ENCODE measurements around the gene CUX1.

CUX1 gene

GRCh38 chr7:102061981-102062390 lies 244.6 kb downstream of the CUX1 start:
- DNase-seq (ENCODE audit: low read depth): no peak
- TF ChIP-seq CTCF (conservative IDR thresholded peaks at IDR 0.05; ENCODE audit: control insufficient read depth, insufficient read depth, low read depth, low read length): no peak
- H3K4me3 ChIP-seq (ENCODE audit: control insufficient read depth, low read depth, low read length): no peak overlapping the region

- peak; percentile 33 for DNase-seq (ENCODE audit: low read depth)
- no peak overlapping the region for H3K4me3 ChIP-seq (ENCODE audit: control insufficient read depth, low read depth, low read length)
- TF ChIP-seq CTCF (conservative IDR thresholded peaks at IDR 0.05; ENCODE audit: control insufficient read depth, insufficient read depth, low read depth, low read length): no peak
Measured at GRCh38 chr7:102063690-102064180, 246.3 kb downstream of the CUX1 start.

GRCh38 chr7:102064361-102065025 lies 247.1 kb downstream of the CUX1 start:
- DNase-seq (ENCODE audit: low read depth): no peak
- H3K4me3 ChIP-seq (ENCODE audit: control insufficient read depth, low read depth, low read length): no peak overlapping the region
- no peak for TF ChIP-seq CTCF (conservative IDR thresholded peaks at IDR 0.05; ENCODE audit: control insufficient read depth, insufficient read depth, low read depth, low read length)

- no peak overlapping the region for H3K4me3 ChIP-seq (ENCODE audit: control insufficient read depth, low read depth, low read length)
- no peak for TF ChIP-seq CTCF (conservative IDR thresholded peaks at IDR 0.05; ENCODE audit: control insufficient read depth, insufficient read depth, low read depth, low read length)
- no peak for DNase-seq (ENCODE audit: low read depth)
Measured at GRCh38 chr7:102065226-102065625, 247.8 kb downstream of the CUX1 start.

- TF ChIP-seq CTCF (conservative IDR thresholded peaks at IDR 0.05; ENCODE audit: control insufficient read depth, insufficient read depth, low read depth, low read length): no peak
- H3K4me3 ChIP-seq (ENCODE audit: control insufficient read depth, low read depth, low read length): no peak overlapping the region
- DNase-seq (ENCODE audit: low read depth): no peak
Measured at GRCh38 chr7:102066476-102066875, 249.1 kb downstream of the CUX1 start.

- no peak for DNase-seq (ENCODE audit: low read depth)
- no peak overlapping the region for H3K4me3 ChIP-seq (ENCODE audit: control insufficient read depth, low read depth, low read length)
- TF ChIP-seq CTCF (conservative IDR thresholded peaks at IDR 0.05; ENCODE audit: control insufficient read depth, insufficient read depth, low read depth, low read length): no peak
Measured at GRCh38 chr7:102068846-102069245, 251.4 kb downstream of the CUX1 start.

Measured in fibroblast of mammary gland (primary cell).